Astrocyte of the cerebellum (primary cell): ENCODE measurements around the gene ADH1C.
"Not testable (repeated sequence)": the region's sequence is repeated elsewhere in the genome, so short reads cannot be mapped to it uniquely, and the experiment has no call there.

ENCODE experiments used
- DNase-seq: peaks from one replicate; pipeline ENCODE4 v3.0.0-alpha.2; 2011; ENCODE audit warnings: low read depth
- H3K4me3 ChIP-seq: 2 replicates; pipeline ENCODE4 v1.5.1; 2011; ENCODE audit warnings: mild to moderate bottlenecking, low read depth, low read length, moderate library complexity
- in situ Hi-C: cut with HindIII; loops from 2 replicates; pipeline ENCODE4 v1.10.0; 2017; ENCODE audit warnings: low sequenced_read_pairs
- TF ChIP-seq, protein P1 (sequence below): IDR thresholded peaks from 2 replicates; pipeline ENCODE4 v1.5.1; 2012; ENCODE audit warnings: low read length, low read depth, moderate library complexity, mild to moderate bottlenecking; ENCODE audit errors: missing control alignments

Gene ADH1C

DNA sequence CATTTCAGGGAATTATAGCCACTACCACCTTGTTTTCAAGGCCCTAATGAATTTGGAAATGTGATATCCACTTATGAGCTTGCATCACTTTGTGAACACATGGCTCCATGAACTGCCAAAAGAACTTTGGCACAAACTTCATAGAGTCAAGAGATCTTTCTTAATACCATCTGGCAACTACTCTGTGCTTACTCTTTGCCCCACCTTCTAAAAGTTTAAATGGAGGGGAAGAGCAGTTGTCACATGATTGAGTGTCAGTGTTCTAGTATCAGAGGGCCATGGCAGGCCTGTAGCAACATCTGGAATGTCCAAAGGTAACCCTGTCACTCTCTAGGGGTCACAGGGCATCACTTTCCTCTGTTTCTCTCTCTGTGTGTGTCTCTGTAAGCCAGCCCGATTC lies 28.8 kb downstream of the ADH1C start:
- H3K4me3 ChIP-seq = no peak overlapping the region
- in situ Hi-C loops = no loop called here
- DNase-seq = no peak
- TF ChIP-seq, protein P1, sequence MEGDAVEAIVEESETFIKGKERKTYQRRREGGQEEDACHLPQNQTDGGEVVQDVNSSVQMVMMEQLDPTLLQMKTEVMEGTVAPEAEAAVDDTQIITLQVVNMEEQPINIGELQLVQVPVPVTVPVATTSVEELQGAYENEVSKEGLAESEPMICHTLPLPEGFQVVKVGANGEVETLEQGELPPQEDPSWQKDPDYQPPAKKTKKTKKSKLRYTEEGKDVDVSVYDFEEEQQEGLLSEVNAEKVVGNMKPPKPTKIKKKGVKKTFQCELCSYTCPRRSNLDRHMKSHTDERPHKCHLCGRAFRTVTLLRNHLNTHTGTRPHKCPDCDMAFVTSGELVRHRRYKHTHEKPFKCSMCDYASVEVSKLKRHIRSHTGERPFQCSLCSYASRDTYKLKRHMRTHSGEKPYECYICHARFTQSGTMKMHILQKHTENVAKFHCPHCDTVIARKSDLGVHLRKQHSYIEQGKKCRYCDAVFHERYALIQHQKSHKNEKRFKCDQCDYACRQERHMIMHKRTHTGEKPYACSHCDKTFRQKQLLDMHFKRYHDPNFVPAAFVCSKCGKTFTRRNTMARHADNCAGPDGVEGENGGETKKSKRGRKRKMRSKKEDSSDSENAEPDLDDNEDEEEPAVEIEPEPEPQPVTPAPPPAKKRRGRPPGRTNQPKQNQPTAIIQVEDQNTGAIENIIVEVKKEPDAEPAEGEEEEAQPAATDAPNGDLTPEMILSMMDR = no peak

DNA sequence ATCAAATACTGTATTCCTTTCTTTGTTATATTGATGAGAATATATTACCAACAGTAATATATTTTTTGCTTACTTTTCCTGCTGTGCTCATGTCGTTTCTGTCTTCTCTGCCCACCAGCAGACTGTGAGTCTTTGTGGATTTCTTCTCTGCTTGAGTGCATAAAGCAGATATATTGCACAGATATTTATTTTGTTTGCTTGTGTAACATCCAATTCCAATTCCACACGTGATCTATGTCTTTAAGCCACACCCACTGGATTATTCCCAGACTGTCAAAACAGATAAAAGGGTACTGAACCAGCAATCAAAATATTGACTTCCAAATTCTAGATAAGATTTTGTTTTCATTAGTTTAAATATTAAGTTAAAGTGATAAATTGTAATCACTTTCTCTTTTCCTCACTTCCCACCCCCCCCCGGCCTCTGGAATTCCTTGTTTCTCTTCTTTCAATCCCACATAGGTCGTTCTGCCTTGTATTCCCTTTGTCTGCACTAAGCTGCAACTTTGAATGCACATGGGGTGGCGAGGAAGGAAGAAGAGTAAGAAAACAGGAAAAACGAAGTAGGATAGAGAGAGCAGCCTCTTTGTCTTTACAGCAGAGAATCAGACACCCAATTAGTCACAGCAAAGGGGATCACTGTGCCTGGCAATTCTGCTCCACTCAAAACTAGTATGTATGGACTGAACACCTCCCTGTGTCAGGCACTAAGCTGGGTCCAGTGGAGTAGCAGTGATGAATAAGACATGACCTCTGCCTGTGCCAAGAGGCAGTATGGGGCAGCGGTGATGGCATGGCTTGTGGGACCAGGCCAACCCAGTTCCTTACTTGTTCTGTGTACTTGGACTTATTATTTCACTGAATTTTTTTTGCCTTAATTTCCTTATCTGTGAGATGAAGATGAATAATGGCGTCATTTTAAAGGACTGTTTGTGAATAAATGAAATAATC lies 31.0 kb downstream of the ADH1C start, which contains the start of gene ADH1B:
ADH1B (minus strand) TSS at position 161 of the 951 bp plus-strand sequence; CDS start at position 91, 70 bp downstream.
- in situ Hi-C loops = no loop called here
- TF ChIP-seq, protein P1 = no peak
- no peak for DNase-seq
- H3K4me3 ChIP-seq = no peak within 1 kb of the TSS

DNA sequence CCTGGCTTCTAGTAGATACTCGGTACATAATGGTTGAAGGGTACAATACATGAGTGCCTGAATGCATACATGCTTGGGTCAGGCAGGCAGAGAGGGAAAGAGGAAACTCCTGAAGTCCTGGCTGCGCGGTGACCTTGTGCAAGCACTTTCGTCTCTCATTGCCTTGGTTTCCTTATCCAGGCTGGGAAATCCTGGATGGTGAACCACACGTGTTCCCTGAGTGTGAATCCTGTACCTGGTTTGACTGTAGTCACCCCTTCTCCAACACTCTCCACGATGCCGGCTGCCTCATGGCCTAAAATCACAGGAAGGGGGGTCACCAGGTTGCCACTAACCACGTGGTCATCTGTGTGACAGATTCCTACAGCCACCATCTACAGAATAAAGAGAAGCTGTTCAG lies 34.7 kb downstream of the ADH1C start:
- H3K4me3 ChIP-seq, DNase-seq, in situ Hi-C loops: not testable (repeated sequence)

DNA sequence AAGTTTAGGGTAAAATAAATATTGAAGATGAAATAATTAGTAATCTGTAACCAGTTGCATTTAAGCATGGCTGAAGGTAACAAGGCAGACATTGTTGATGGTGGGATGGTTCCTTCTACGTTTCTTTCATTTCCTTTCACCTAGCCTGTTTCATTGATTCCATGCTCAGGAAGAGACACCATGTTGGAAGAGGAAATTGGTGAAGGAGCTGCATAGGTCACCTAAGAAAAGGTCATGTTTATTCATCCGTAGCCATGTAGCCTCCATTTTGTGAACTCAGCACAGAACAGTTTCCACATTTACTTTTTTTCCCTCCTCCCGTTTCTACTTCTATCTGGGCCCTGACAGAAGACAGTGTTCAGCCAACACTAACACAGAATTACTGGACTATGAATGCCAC lies 35.2 kb downstream of the ADH1C start:
- in situ Hi-C loops = no loop called here
- no peak for DNase-seq
- H3K4me3 ChIP-seq = no peak overlapping the region
- TF ChIP-seq, protein P1 = no peak

DNA sequence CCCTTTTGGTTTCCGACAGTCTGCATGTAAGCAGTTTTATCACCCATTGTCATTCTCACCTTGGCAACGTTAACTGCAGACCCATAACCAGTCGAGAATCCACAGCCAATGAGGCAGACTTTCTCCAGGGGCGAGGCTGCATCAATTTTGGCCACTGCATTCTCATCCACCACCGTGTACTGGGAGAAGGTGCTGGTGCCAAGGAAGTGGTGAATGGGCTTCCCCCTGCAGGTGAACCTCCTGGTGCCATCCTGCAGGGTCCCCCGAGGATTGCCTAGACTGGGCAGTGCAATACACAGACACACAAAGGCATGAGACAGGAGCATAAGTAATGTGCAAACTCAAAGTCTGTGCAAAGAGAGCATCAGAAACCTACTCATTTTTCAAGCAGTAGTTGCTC lies 36.7 kb downstream of the ADH1C start:
- in situ Hi-C loops = no loop called here
- TF ChIP-seq, protein P1 = no peak
- DNase-seq = no peak
- H3K4me3 ChIP-seq = no peak overlapping the region

DNA sequence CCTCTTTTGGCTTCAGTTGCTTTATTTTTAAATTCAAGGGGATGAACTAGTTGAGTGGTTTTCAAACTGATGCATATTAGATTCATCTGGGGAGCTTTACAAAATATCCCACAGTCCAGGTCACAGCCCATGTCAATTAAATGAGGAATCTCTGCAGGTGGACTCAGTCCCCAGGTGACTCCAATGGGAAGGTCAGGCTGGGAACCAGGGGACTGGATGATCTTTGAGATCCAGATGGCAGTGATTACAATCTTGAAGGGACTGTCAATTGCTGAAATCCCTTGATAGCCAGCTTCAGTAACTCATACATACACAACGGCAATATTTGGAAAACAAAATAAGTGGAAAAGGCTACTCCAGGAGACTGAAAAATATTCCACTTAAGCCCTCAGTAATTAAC lies 38.3 kb downstream of the ADH1C start:
- in situ Hi-C loops = no loop called here
- no peak for DNase-seq
- TF ChIP-seq, protein P1 = no peak
- H3K4me3 ChIP-seq = no peak overlapping the region

DNA sequence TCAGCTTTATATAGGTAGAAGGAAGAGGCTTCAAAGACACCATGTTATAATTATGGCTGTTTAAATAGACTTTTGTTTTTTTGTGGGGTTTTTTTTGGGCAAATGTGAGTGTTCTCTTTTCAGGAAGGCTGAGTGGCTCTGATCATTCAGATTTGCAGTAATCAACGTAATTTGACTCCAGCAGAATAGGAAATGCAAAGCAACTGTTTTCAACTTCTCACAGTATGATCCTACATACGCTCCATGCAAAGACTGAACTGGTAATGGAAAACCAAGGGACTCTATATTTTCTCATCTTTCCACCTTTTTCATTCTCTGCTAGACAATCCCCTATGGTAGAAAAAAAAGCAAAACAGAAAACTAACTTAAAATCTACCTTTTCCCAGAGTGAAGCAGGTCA lies 42.2 kb downstream of the ADH1C start:
- TF ChIP-seq, protein P1 = no peak
- DNase-seq = no peak
- H3K4me3 ChIP-seq = no peak overlapping the region
- in situ Hi-C loops = no loop called here
